Hepatocyte (in vitro differentiated cells): ENCODE measurements around the gene KIF1B. TPM values are rescaled to one million over a fixed set of nuclear protein-coding genes. Genes with fewer than 3 reads are reported as not detected.

Experiments
- DNase-seq: peaks from one replicate; pipeline ENCODE4 v3.0.0-alpha.2; 2016; ENCODE audit warnings: low spot score
- H2AFZ ChIP-seq: fragments of 200-600 bp; sonication (generic); 2 replicates; pipeline ENCODE4 v1.6.0; 2016; ENCODE audit warnings: antibody characterized with exemption, mild to moderate bottlenecking
- H3K27ac ChIP-seq: fragments of 200-600 bp; sonication (generic); 2 replicates; pipeline ENCODE4 v1.5.1; 2016; ENCODE audit warnings: mild to moderate bottlenecking
- H3K27me3 ChIP-seq: fragments of 200-600 bp; sonication (generic); 2 replicates; pipeline ENCODE4 v1.6.1; 2016
- H3K36me3 ChIP-seq: fragments of 200-600 bp; sonication (generic); replicated peaks from 2 replicates; pipeline ENCODE4 v1.5.1; 2016; ENCODE audit warnings: low read depth; ENCODE audit not compliant: insufficient read depth
- H3K4me1 ChIP-seq: fragments of 200-600 bp; sonication (generic); 2 replicates; pipeline ENCODE4 v1.5.1; 2016; ENCODE audit warnings: mild to moderate bottlenecking, moderate library complexity; ENCODE audit not compliant: insufficient read depth
- H3K4me2 ChIP-seq: fragments of 200-600 bp; sonication (generic); 2 replicates; pipeline ENCODE4 v1.6.0; 2016
- H3K4me3 ChIP-seq: fragments of 200-600 bp; sonication (generic); 2 replicates; pipeline ENCODE4 v1.5.1; 2016; ENCODE audit warnings: mild to moderate bottlenecking
- H3K79me2 ChIP-seq: fragments of 200-600 bp; sonication (generic); 2 replicates; pipeline ENCODE4 v1.6.0; 2017; ENCODE audit warnings: mild to moderate bottlenecking
- H3K9me2 ChIP-seq: fragments of 200-600 bp; sonication (generic); replicated peaks from 2 replicates; pipeline ENCODE4 v1.6.0; 2017; ENCODE audit warnings: mild to moderate bottlenecking; ENCODE audit not compliant: insufficient read depth
- H3K9me3 ChIP-seq: fragments of 200-600 bp; sonication (generic); 2 replicates; pipeline ENCODE4 v1.5.1; 2016; ENCODE audit warnings: low read depth, mild to moderate bottlenecking
- H4K20me1 ChIP-seq: fragments of 200-600 bp; sonication (generic); 2 replicates; pipeline ENCODE4 v1.6.0; 2016; ENCODE audit warnings: mild to moderate bottlenecking; ENCODE audit not compliant: insufficient read depth, poor library complexity, severe bottlenecking
- CTCF ChIP-seq: fragments of 200-600 bp; sonication (generic); IDR thresholded peaks from 2 replicates; pipeline ENCODE4 v1.5.1; 2016; ENCODE audit warnings: antibody characterized with exemption, mild to moderate bottlenecking; ENCODE audit not compliant: poor library complexity
- EZH2 ChIP-seq: fragments of 200-600 bp; sonication (generic); IDR thresholded peaks from 2 replicates; pipeline ENCODE4 v1.6.1; 2016; ENCODE audit warnings: antibody characterized with exemption, mild to moderate bottlenecking, borderline replicate concordance
- EZH2phosphoT487 ChIP-seq: fragments of 200-600 bp; sonication (generic); IDR thresholded peaks from one replicate; pipeline ENCODE4 v1.6.1; 2018; ENCODE audit warnings: antibody characterized with exemption, mild to moderate bottlenecking, low read depth, moderate library complexity; ENCODE audit not compliant: unreplicated experiment, severe bottlenecking
- WGBS: methylation state at CpG from one replicate; pipeline ENCODE4 v1.1.6; 2016; ENCODE audit warnings: low lambda C conversion rate; ENCODE audit errors: missing lambda C conversion rate; 5-methylcytosine and 5-hydroxymethylcytosine counted together
- polyA plus RNA-seq: library from polyadenylated mRNA; unstranded; fragments of >200 nt; fragmentation: Nextera tagmentation; extraction: Ambion mirVana; gene quantifications from 2 replicates; pipeline ENCODE4 v1.2.1, GENCODE V29; 2016
- total RNA-seq: library from RNA; depleted of rRNA; stranded (reverse); fragments of >200 nt; gene quantifications from 2 replicates; pipeline ENCODE4 v1.2.3, GENCODE V29; 2014

KIF1B gene
- total and polyA plus RNA-seq, 2 experiments from 2014 or later, result 14.6 to 37.0 TPM

- H3K27me3 ChIP-seq, result no peaks in the 10 kb centered on the region
- peak overlapping the region; percentile 46 for H3K4me2 ChIP-seq
- no peaks in the 10 kb centered on the region for H3K9me2 ChIP-seq
- DNase-seq, result peak; percentile 29
- 65% methylated on average over 3 of the region's 3 CpGs for WGBS
- peak overlapping the region; percentile 83 for H3K27ac ChIP-seq
- peaks cover 19% of the 10 kb centered on the region for H3K4me1 ChIP-seq
- H3K9me3 ChIP-seq, result no peaks in the 10 kb centered on the region
- no peaks in the 10 kb centered on the region for H3K36me3 ChIP-seq
- TF ChIP-seq EZH2, result no peak
- TF ChIP-seq CTCF, result no peak
- no peak for TF ChIP-seq EZH2phosphoT487
- H4K20me1 ChIP-seq, result no peaks in the 10 kb centered on the region
- no peak overlapping the region for H3K4me3 ChIP-seq
- H3K79me2 ChIP-seq, result no peaks in the 10 kb centered on the region
- no peak overlapping the region for H2AFZ ChIP-seq
Measured at GRCh38 chr1:10388387-10388715, 178.0 kb downstream of the KIF1B start.

DNA sequence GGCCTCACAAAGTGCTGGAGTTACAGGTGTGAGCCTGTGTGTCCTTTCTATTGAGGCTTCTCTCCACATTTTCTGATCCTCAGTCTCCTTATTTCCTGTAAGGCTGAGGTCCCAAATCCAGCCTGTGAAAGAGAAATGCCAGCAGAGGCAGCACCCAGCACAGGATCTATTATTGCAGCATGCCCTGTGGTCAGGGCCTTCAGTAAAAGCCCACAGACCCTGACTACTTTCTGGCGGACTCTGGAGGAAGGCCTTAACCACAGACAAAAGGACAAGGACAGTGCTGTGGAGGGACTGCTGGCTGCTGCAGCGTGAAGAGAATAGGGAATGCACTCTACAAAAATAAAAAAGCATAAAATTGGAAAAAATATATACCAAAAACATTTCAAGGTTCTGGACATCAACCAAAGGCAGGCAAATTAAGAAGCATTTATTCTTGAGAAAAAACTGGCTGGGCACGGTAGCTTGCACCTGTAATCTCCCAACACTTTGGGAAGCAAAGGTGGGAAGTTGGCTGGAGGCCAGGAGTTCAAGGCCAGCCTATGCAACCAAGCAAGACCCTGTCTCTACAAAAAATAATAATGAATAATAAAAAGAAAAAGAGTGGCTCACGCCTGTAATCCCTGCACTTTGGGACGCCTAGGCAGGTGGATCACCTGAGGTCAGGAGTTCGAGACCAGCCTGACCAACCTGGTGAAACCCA, 179.1 kb downstream of the KIF1B start:
- DNase-seq, result no peak
- peak overlapping the region; percentile 83 for H3K27ac ChIP-seq

DNA sequence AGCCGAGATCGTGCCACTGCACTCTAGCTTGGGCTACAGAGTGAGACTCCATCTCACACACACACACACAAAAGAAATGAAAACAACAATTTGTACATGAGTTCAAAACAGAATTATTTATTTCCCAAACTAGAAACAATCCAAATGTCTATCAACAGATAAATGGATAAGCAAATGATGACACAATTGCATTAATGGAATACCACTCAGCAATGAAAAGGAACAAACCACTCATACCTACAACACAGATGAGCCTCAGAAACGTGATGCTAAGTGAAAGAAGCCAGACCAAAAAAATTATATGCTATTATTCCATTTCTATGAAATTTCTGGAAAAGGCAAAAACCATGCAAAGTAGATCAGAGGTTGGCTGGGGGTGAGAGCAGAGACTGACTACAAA, 186.5 kb downstream of the KIF1B start:
- H4K20me1 ChIP-seq, result no peaks in the 10 kb centered on the region
- H3K27me3 ChIP-seq, result no peaks in the 10 kb centered on the region
- no peak overlapping the region for H3K4me2 ChIP-seq
- peaks cover 11% of the 10 kb centered on the region for H3K4me1 ChIP-seq
- H2AFZ ChIP-seq, result no peak overlapping the region
- no peak overlapping the region for H3K27ac ChIP-seq
- 97% methylated on average over 3 of the region's 3 CpGs for WGBS
- no peak overlapping the region for H3K4me3 ChIP-seq
- no peaks in the 10 kb centered on the region for H3K9me3 ChIP-seq
- H3K9me2 ChIP-seq, result no peaks in the 10 kb centered on the region
- no peaks in the 10 kb centered on the region for H3K36me3 ChIP-seq
- DNase-seq, result no peak
- TF ChIP-seq EZH2phosphoT487, result no peak
- TF ChIP-seq EZH2, result no peak
- TF ChIP-seq CTCF, result no peak
- peaks cover 21% of the 10 kb centered on the region for H3K79me2 ChIP-seq

More for the DNA sequence above, 179.1 kb downstream of the KIF1B start:
- H3K79me2 ChIP-seq, result no peaks in the 10 kb centered on the region
- TF ChIP-seq EZH2phosphoT487 (no peak), CTCF (no peak), EZH2 (no peak)
- no peaks in the 10 kb centered on the region for H3K9me3 ChIP-seq
- no peak overlapping the region for H3K4me2 ChIP-seq
- no peaks in the 10 kb centered on the region for H3K36me3 ChIP-seq
- no peak overlapping the region for H2AFZ ChIP-seq
- H3K27me3 ChIP-seq, result no peaks in the 10 kb centered on the region
- H3K9me2 ChIP-seq, result no peaks in the 10 kb centered on the region
- H3K4me1 ChIP-seq, result peaks cover 19% of the 10 kb centered on the region
- no peaks in the 10 kb centered on the region for H4K20me1 ChIP-seq
- no peak overlapping the region for H3K4me3 ChIP-seq
- 94% methylated on average over 6 of the region's 6 CpGs for WGBS
